SU-DHL-6 (cell line): ENCODE data around the gene GPT2.

Source experiments
- H2AFZ ChIP-seq: fragments of 200-600 bp; sonication (generic); 2 replicates; pipeline ENCODE4 v1.6.1; 2014; ENCODE audit warnings: low read depth, mild to moderate bottlenecking, moderate library complexity, mixed read lengths, antibody characterized with exemption, low read length; ENCODE audit not compliant: severe bottlenecking
- H3F3A ChIP-seq: fragments of 200-600 bp; shearing (Covaris generic); 2 replicates; pipeline ENCODE4 v1.6.0; 2016; ENCODE audit warnings: antibody characterized with exemption, mild to moderate bottlenecking; ENCODE audit not compliant: insufficient read depth
- H3K27ac ChIP-seq: fragments of 200-600 bp; sonication (generic); 2 replicates; pipeline ENCODE4 v1.5.1; 2016; ENCODE audit warnings: low read depth, mild to moderate bottlenecking, low read length, moderate library complexity, mixed read lengths
- H3K27me3 ChIP-seq: fragments of 200-600 bp; sonication (generic), shearing (Covaris generic); 2 replicates; pipeline ENCODE4 v1.6.0; 2014; ENCODE audit warnings: mild to moderate bottlenecking, low read length
- H3K36me3 ChIP-seq: fragments of 200-600 bp; sonication (generic); 2 replicates; pipeline ENCODE4 v1.6.1; 2014; ENCODE audit warnings: mild to moderate bottlenecking, low read length, mixed read lengths
- H3K4me2 ChIP-seq: fragments of 300-600, 200-600 bp; shearing (Covaris generic), sonication (generic); 2 replicates; pipeline ENCODE4 v1.6.0; 2014; ENCODE audit warnings: low read length, low read depth, mild to moderate bottlenecking; ENCODE audit not compliant: poor library complexity, severe bottlenecking
- H3K4me3 ChIP-seq: fragments of 200-600 bp; sonication (generic); 2 replicates; pipeline ENCODE4 v1.5.1; 2014; ENCODE audit warnings: antibody characterized with exemption, low read length, mild to moderate bottlenecking, mixed read lengths; ENCODE audit not compliant: insufficient read depth, poor library complexity, severe bottlenecking
- H3K79me2 ChIP-seq: fragments of 200-600 bp; sonication (generic); 2 replicates; pipeline ENCODE4 v1.6.1; 2014; ENCODE audit warnings: mild to moderate bottlenecking, low read length, moderate library complexity; ENCODE audit not compliant: insufficient read depth
- H3K9ac ChIP-seq: fragments of 200-600 bp; sonication (generic); 2 replicates; pipeline ENCODE4 v1.7.0; 2014; ENCODE audit warnings: mild to moderate bottlenecking, low read length
- H3K9me2 ChIP-seq: fragments of 200-600 bp; sonication (generic); replicated peaks from 2 replicates; pipeline ENCODE4 v1.6.1; 2014; ENCODE audit warnings: low read length; ENCODE audit not compliant: insufficient read depth
- H3K9me3 ChIP-seq: fragments of 200-600 bp; sonication (generic); 2 replicates; pipeline ENCODE4 v1.6.1; 2014; ENCODE audit warnings: low read length, mixed read lengths; ENCODE audit not compliant: insufficient read depth
- H4K20me1 ChIP-seq: fragments of 200-600 bp; sonication (generic); 2 replicates; pipeline ENCODE4 v1.6.1; 2014; ENCODE audit warnings: low read depth, mild to moderate bottlenecking, antibody characterized with exemption, low read length, moderate library complexity, mixed read lengths
- CTCF ChIP-seq: fragments of 200-600 bp; sonication (generic); IDR thresholded peaks from one replicate; pipeline ENCODE4 v1.5.1; 2017; ENCODE audit warnings: antibody characterized with exemption, mild to moderate bottlenecking, low read length, moderate library complexity; ENCODE audit not compliant: insufficient read depth, poor library complexity, severe bottlenecking
- EZH2phosphoT487 ChIP-seq: fragments of 200-600 bp; sonication (generic), shearing (Covaris generic); conservative IDR thresholded peaks from 2 replicates; pipeline ENCODE4 v1.6.1; 2018; ENCODE audit warnings: mild to moderate bottlenecking, antibody characterized with exemption, low read length, moderate library complexity, mixed read lengths

The GPT2 gene

GRCh38 chr16:46924402-46924801, 40.2 kb downstream of the GPT2 start:
- no peak overlapping the region for H3K9ac ChIP-seq
- H3K9me2 ChIP-seq: no peaks in the 10 kb centered on the region
- no peak overlapping the region for H2AFZ ChIP-seq
- TF ChIP-seq CTCF (no peak), EZH2phosphoT487 (no peak)
- no peak overlapping the region for H3K4me2 ChIP-seq
- H3K27me3 ChIP-seq: no peaks in the 10 kb centered on the region
- H3F3A ChIP-seq: no peaks in the 10 kb centered on the region
- H3K36me3 ChIP-seq: no peaks in the 10 kb centered on the region
- H3K27ac ChIP-seq: no peak overlapping the region
- no peaks in the 10 kb centered on the region for H3K9me3 ChIP-seq
- no peaks in the 10 kb centered on the region for H4K20me1 ChIP-seq
- no peaks in the 10 kb centered on the region for H3K79me2 ChIP-seq
- H3K4me3 ChIP-seq: no peak overlapping the region

- H2AFZ ChIP-seq: no peak overlapping the region
- H3K9ac ChIP-seq: no peak overlapping the region
- H3F3A ChIP-seq: no peaks in the 10 kb centered on the region
- no peaks in the 10 kb centered on the region for H3K27me3 ChIP-seq
- H3K9me3 ChIP-seq: no peaks in the 10 kb centered on the region
- no peaks in the 10 kb centered on the region for H4K20me1 ChIP-seq
- no peak overlapping the region for H3K27ac ChIP-seq
- H3K4me2 ChIP-seq: no peak overlapping the region
- no peak overlapping the region for H3K4me3 ChIP-seq
- TF ChIP-seq EZH2phosphoT487 (no peak), CTCF (no peak)
- no peaks in the 10 kb centered on the region for H3K79me2 ChIP-seq
- no peaks in the 10 kb centered on the region for H3K36me3 ChIP-seq
- H3K9me2 ChIP-seq: no peaks in the 10 kb centered on the region
Measured at GRCh38 chr16:46926470-46927225, 42.5 kb downstream of the GPT2 start.

GRCh38 chr16:46927273-46927672, 43.1 kb downstream of the GPT2 start:
- H3K9me3 ChIP-seq: no peaks in the 10 kb centered on the region
- no peaks in the 10 kb centered on the region for H3K27me3 ChIP-seq
- TF ChIP-seq EZH2phosphoT487 (no peak), CTCF (no peak)
- no peak overlapping the region for H3K4me3 ChIP-seq
- H3K4me2 ChIP-seq: no peak overlapping the region
- H3K9me2 ChIP-seq: no peaks in the 10 kb centered on the region
- no peaks in the 10 kb centered on the region for H4K20me1 ChIP-seq
- no peak overlapping the region for H3K9ac ChIP-seq
- H3F3A ChIP-seq: no peaks in the 10 kb centered on the region
- no peaks in the 10 kb centered on the region for H3K36me3 ChIP-seq
- no peak overlapping the region for H3K27ac ChIP-seq
- no peak overlapping the region for H2AFZ ChIP-seq
- H3K79me2 ChIP-seq: no peaks in the 10 kb centered on the region
